ENCODE measurements around the gene UCK1.

GRCh38 chr9:131525643-131526565 lies 5.2 kb downstream of the UCK1 start:
- TF ChIP-seq YY1 (IDR thresholded peaks at IDR 0.05; ENCODE audit: insufficient read depth, insufficient read length): no peak
- no peak for TF ChIP-seq SUZ12 (IDR thresholded peaks at IDR 0.05; ENCODE audit: extremely low read depth, insufficient read depth, insufficient read length)

Data from NT2/D1 (cell line).